ENCODE data around the gene CNDP1.

Gene CNDP1

GRCh38 chr18:74488354-74488753 lies 45.9 kb upstream of the CNDP1 start:
- ChIA-PET CTCF (interaction anchor here (0.5 kb wide), 1 partner anchor 12 kb away, joined by 3 read pairs; no protein-coding TSS in a partner anchor), POLR2A (interaction anchor here (0.7 kb wide), 1 partner anchor 9 kb away, joined by 3 read pairs; no protein-coding TSS in a partner anchor)
- Histone ChIP-seq H3K4me3 (ENCODE audit: low read depth, low read length) (no peak overlapping the region), H3K9me3 (ENCODE audit: control insufficient read depth, insufficient read depth, low read depth, low read length) (no peaks in the 10 kb centered on the region), H3K36me3 (ENCODE audit: control insufficient read depth in 2 of 2, insufficient read depth in 1 of 2, low read length in 2 of 2) (no peaks in the 10 kb centered on the region), H3K4me1 (ENCODE audit: control insufficient read depth, insufficient read depth, low read length) (no peaks in the 10 kb centered on the region), H3K27ac (ENCODE audit: extremely low read depth, low read depth, low read length) (no peak overlapping the region)
- TF ChIP-seq ZFP37 (tag by site-specific recombination; IDR thresholded peaks at IDR 0.05): no peak

- TF ChIP-seq ZNF341 (tag by site-specific recombination; IDR thresholded peaks at IDR 0.05; ENCODE audit: low read depth): no peak
- no peak for TF ChIP-seq ZSCAN23 (tag by site-specific recombination; IDR thresholded peaks at IDR 0.05)
- TF ChIP-seq ZBTB6 (tag by site-specific recombination; IDR thresholded peaks at IDR 0.05): no peak
- ChIA-PET CTCF (no interaction called here), POLR2A (interaction anchor here (0.6 kb wide), 1 partner anchor 258 kb away, joined by 6 read pairs; no protein-coding TSS in a partner anchor)
- no peaks in the 10 kb centered on the region for H3K4me1 ChIP-seq (ENCODE audit: control insufficient read depth, insufficient read depth, low read length)
- no peaks in the 10 kb centered on the region for H3K36me3 ChIP-seq (ENCODE audit: control insufficient read depth in 2 of 2, insufficient read depth in 1 of 2, low read length in 2 of 2)
- H3K9me3 ChIP-seq (ENCODE audit: control insufficient read depth, insufficient read depth, low read depth, low read length): no peaks in the 10 kb centered on the region
- H3K4me3 ChIP-seq (ENCODE audit: low read depth, low read length): no peak overlapping the region
- H3K27ac ChIP-seq (ENCODE audit: extremely low read depth, low read depth, low read length): no peak overlapping the region
Observed at GRCh38 chr18:74488864-74489263, 45.4 kb upstream of the CNDP1 start.

GRCh38 chr18:74489676-74490075 lies 44.6 kb upstream of the CNDP1 start:
- ChIA-PET POLR2A (no interaction called here), CTCF (interaction anchor here (0.7 to 1.0 kb wide), 2 partner anchors 40 to 148 kb away, joined by 3 read pairs; no protein-coding TSS in a partner anchor)
- H3K4me3 ChIP-seq (ENCODE audit: low read depth, low read length): no peak overlapping the region
- H3K27ac ChIP-seq (ENCODE audit: extremely low read depth, low read depth, low read length): no peak overlapping the region
- H3K4me1 ChIP-seq (ENCODE audit: control insufficient read depth, insufficient read depth, low read length): no peaks in the 10 kb centered on the region
- no peak for TF ChIP-seq ZNF768 (tag by site-specific recombination; IDR thresholded peaks at IDR 0.05)
- no peak for TF ChIP-seq SCRT1 (tag by site-specific recombination; IDR thresholded peaks at IDR 0.05; ENCODE audit: borderline replicate concordance)
- TF ChIP-seq BCL6B (tag by site-specific recombination; IDR thresholded peaks at IDR 0.05): no peak
- no peak for TF ChIP-seq ZNF645 (tag by site-specific recombination; IDR thresholded peaks at IDR 0.05)
- no peak for TF ChIP-seq ZNF266 (tag by site-specific recombination; IDR thresholded peaks at IDR 0.05; ENCODE audit: low read depth)
- TF ChIP-seq ZNF518A (tag by site-specific recombination; conservative IDR thresholded peaks at IDR 0.05; ENCODE audit: low read depth): no peak
- H3K36me3 ChIP-seq (ENCODE audit: control insufficient read depth in 2 of 2, insufficient read depth in 1 of 2, low read length in 2 of 2): no peaks in the 10 kb centered on the region
- no peaks in the 10 kb centered on the region for H3K9me3 ChIP-seq (ENCODE audit: control insufficient read depth, insufficient read depth, low read depth, low read length)

Data from HEK293 (cell line).